Measurements from ENCODE around the gene LRRC8B.

GRCh38 chr1:89483757-89484077, 40.9 kb upstream of the LRRC8B start:
- no peak for TF ChIP-seq ZNF70 (CRISPR knock-in tag; IDR thresholded peaks at IDR 0.05)
- no peak for TF ChIP-seq ZFP3 (CRISPR knock-in tag; IDR thresholded peaks at IDR 0.05)
- no peak for TF ChIP-seq BACH2 (CRISPR knock-in tag; IDR thresholded peaks at IDR 0.05; ENCODE audit: borderline replicate concordance)
- TF ChIP-seq ZC3H10 (CRISPR knock-in tag; IDR thresholded peaks at IDR 0.05) = no peak
- no peak for TF ChIP-seq ZFP30 (CRISPR knock-in tag; IDR thresholded peaks at IDR 0.05)

Measured in SK-N-SH treated with all-trans-retinoic acid at 6 μM for 48 hours (cell line).